DOHH2 (cell line): ENCODE measurements around the gene POLDIP2.

ENCODE experiments used
- CTCF ChIP-seq: fragments of 200-600 bp; sonication (generic); IDR thresholded peaks from one replicate; pipeline ENCODE4 v1.5.1; 2014; ENCODE audit warnings: antibody characterized with exemption, mild to moderate bottlenecking, low read depth, low read length; ENCODE audit not compliant: poor library complexity, severe bottlenecking
- EZH2phosphoT487 ChIP-seq: fragments of 200-600 bp; sonication (generic); IDR thresholded peaks from 2 replicates; pipeline ENCODE4 v1.6.1; 2017; ENCODE audit warnings: borderline replicate concordance, mild to moderate bottlenecking, antibody characterized with exemption, low read length, moderate library complexity, mixed read lengths

GRCh38 chr17:28339431-28339830 is 17.9 kb downstream of the POLDIP2 start:
- no peak for TF ChIP-seq CTCF
- TF ChIP-seq EZH2phosphoT487 = no peak
